SK-N-MC (cell line): ENCODE measurements around the gene ADAMTS6.

Experiments used
- EZH2 ChIP-seq: fragments of 200-600 bp; sonication (generic); IDR thresholded peaks from one replicate; pipeline ENCODE4 v1.6.1; 2017; ENCODE audit warnings: antibody characterized with exemption
- POLR2AphosphoS5 ChIP-seq: IDR thresholded peaks from 2 replicates; pipeline ENCODE4 v1.6.1; 2012; ENCODE audit warnings: mild to moderate bottlenecking, low read depth, low read length, borderline replicate concordance

DNA sequence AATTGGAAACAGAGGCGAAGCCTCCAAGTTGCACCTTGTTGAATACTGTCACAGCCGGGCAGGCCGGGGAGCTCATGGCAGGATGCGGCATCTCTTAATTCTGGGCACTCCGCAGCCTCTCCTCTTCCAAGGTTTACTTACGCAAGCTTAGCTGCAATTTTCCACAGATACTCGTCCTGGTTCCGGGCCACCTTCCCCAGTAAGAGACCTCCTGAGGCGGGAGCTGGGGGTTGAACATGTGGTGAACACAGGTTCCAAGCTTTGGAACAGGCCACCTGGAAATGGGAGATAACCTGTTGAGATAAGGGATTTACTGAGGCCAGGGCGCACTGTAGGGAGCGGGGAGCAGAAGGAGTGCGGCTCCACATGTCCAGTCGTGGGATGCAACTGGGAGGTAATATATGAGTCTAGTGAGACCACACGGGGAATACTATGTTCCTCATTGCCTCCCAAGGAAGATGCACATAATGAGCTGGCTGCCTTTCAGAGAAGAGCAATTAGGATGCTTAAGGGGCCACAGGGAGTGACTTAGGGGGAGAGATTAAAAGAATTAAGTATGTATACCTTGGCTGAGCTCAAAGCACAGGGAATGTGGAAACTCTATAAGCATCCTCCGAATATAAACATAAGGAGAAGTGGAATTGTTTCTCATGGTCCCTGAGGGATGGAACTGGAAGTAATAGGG lies 377.8 kb downstream of the ADAMTS6 start:
- TF ChIP-seq POLR2AphosphoS5 (no peak), EZH2 (no peak)
